GM18907 (cell line): ENCODE measurements around the gene MCF2L.
"Not testable (repeated sequence)": the region's sequence is repeated elsewhere in the genome, so short reads cannot be mapped to it uniquely, and the experiment has no call there.

Source experiments
- ATAC-seq: cut with Tn5 transposase; IDR thresholded peaks from one replicate; pipeline ENCODE4 v1.9.1; 2021; ENCODE audit warnings: mild to moderate bottlenecking, moderate library complexity; ENCODE audit not compliant: unreplicated experiment

Gene MCF2L

DNA sequence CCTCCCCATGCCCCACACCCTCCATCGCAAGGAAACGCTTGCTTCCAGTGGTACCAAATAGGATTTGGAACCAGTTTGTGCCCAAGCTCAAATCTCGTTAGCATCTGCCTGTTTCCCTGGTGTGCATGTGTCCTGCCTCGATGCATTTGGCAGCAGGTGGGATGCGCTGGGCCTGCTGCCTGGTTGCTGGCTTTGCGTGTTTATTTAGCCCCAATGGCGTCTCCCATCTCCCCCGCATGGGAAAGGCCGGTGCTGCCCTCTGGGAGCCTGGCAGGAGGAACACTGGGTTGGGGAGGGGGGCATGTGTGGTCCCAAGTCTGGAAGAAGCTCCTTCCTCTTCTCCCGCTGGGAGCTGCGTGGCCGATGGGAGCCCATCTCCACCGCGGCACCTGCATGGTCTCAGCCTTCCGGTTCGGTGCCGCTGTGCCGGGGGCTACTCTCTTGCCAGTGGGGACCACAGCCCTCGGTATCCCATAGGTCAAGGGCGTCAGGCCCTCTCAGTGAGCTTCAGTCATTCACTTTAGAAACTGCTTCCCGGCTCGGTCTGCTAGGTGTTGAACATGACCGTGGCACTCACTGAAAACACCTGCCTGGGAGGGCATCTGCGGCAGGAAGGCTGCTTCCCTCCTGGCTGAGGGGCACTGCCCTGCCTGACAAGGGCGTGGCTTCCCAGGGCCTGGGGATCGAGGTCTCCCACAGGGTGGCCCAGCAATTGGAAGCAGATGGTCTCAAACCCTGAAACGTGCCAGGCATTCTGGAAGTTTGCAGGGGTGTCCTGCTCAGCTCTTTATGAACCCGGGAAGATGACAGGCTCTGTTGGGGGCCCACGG, 124.8 kb downstream of the MCF2L start:
- ATAC-seq: no peak

DNA sequence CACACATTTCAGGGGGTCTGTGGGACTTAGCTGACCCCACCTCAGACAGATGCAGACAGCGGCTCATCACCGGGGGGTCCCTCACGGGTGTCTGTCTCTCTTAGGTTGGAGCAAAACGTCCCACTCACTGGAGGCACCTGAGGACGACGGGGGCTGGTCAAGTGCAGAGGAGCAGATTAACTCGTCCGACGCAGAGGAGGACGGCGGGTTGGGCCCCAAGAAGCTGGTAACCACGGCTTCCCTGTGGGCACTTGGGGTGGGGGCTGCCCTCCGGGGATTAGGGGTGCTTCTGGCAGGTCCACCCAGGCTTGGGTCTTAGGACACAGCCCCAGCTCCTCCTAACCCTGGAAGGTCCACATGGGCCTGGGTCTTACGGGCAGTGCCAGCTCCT, 125.4 kb downstream of the MCF2L start:
- ATAC-seq: no peak

DNA sequence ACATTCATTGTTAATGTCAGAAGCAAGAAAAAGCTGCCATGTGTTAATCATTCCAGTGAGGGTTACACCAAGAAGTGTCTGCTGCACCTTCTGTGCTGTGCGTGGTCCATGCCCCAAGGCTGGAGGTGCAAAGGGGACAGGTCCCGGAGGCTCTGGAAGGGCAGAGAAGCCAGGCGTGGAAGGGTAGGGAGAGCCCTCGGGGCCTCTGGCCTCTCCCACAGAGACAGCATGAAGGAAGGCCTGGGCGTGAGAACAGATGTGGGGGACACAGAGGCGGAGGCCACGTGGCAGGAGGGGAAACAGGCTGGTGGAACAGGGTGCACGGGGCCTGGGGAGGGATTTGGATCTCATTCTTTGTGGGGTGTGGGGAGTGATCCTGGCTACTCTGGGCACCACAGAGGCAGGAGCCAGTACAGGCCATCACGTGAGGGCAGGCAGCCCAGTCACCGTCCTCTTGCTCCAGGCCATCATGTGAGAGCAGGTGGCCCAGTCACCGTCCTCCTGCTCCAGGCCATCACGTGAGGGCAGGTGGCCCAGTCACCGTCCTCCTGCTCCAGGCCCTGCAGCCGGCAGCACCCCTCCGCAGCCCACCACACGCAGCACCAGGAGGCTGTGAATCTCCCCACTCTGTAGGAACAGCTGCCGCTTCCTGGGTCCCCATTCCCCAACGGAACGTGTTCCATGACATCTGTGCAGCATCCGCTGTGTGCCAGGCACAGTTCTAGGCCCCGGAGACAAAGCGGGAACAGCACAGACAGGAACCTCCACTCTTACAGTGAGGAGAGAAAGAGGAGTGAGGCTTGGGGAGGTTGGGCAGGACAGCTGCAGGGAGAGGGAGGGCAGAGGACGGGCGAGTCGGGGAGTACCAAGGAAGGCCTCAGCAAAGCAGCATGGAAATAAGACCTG, 126.4 kb downstream of the MCF2L start:
- ATAC-seq: no peak

DNA sequence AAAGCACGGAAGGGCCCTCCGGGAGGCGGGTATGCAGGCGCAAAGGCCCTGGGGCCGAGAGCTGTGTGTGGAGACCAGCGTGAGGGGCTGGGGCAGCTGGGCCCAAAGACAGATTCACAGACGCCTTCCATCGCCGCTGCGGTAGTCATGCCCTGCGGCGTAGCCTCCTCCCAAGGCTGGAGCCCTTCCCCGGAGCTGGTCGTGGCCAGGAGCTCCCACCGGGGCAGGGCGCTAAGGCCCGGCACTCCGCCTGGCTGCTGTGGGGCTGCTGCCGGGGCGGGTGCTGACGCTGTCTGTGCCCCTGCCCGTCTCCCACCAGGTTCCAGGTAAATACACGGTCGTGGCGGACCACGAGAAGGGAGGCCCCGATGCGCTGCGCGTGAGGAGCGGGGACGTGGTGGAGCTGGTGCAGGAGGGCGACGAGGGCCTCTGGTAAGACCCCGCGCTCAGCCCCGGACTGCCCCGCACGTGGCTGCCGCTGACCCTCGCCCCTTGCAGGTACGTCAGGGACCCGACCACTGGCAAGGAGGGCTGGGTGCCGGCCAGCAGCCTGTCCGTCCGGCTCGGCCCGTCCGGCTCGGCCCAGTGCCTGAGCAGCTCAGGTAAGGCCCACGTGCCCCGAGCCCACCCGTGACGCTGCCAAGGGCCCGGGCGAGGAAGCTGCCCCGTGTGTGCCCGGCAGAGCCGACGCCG, 127.2 kb downstream of the MCF2L start:
- no peak for ATAC-seq

DNA sequence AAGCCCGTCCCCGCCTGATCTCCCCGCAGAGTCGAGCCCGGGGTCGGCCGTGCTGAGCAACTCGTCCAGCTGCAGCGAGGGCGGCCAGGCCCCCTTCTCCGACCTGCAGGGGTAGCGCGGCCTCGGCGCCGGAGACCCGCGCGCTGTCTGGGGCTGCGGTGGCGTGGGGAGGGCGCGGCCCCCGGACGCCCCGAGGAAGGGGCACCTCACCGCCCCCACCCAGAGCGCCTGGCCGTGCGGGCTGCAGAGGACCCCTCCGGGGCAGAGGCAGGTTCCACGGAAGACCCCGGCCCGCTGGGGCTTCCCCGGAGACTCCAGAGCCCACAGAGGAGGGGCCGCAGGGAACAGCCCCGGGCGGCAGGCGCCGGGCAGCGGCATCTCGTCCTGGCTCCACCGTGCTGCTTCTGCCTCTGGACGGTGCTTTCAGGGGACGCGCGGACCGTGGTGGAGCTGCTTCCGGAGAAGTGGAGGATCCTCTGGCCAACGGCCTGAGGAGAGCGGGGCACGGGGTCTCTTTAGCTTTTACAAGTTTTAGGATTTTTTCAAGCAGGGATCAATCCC, 127.8 kb downstream of the MCF2L start:
- no peak for ATAC-seq

DNA sequence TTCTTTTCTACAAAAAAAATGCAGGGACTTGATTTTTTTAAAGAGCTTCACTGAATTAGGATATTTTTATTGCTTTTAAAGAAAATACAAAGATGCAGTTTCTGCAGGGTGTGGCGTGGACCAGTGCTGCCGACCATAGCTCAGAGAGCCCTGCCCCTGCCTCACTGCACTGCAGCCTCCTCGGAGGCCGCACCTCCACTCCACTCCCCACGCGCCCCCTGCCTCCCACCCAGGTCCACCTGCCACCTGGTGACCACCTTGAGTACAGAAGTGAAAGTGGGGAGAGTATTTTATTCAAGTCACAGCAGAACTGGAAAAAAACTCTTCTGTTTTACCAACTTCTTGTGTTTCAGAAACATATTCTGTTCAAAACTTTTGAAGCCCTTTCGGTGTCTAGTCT, 128.6 kb downstream of the MCF2L start:
- ATAC-seq: no peak

DNA sequence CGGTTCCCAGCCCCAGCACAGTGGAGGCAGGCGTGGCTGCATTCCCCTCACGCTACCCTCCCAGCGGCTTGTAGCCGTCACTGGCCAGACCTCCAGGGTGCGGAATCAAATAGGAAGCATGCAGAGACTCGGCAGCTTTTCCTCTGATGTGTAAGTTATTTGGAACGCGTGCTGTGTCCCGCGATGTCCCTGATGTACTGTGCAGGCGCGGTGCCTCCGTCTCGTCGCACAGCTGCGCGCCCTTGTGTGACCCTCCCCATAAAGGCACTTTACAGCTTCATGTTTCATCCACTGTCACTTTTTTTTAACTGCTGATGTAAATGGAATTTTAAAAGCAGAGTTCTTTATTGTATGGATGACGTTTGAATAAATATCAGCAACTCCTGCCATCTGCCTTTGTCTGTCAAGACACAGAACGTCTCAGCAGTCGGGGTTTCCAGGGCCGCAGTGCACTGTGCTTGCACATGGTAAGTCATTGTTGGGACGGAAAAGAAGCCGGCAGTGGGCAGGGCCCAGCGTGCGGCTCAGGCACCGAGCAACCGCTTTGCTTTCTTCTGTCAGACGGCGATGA, 129.2 kb downstream of the MCF2L start:
- ATAC-seq: no peak

DNA sequence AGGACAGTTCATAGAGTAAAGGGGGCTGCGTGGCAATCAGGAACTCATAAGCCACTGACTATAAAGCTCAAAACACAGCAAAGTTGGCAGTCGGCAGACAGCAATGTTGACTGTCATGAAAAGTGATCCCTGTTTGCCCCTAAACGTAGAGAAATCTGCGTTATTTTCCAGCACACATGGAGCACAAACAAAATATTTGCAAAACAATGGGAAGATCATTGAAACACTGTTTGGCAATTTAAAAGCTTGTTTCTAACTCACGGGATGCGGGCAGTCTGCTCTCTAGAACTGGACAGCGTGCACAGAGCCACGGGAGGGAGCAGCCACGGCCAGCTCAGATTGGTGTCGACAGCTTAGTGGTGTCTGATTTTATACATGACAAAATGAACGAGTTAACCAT, 130.1 kb downstream of the MCF2L start:
- ATAC-seq: no peak

DNA sequence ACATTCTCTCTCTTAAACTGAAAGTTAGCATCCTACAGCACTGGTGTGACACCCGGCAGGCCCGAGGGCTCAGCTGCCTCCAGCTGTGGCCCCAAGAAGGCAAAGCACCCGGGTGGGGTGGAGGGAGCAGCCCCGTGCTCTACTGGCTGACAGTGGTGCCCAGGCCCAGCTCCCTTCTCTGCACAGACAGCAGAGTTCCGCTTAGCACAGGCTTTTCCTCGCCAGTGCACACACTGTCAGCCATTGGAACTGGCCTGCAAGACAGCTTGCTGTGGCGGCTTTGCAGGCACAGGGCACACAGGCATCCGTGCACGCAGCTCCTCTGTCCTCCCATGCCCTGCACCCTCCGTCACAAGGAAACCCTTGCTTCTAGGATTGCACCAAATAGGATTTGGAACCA, 133.3 kb downstream of the MCF2L start:
- not testable (repeated sequence) for ATAC-seq

DNA sequence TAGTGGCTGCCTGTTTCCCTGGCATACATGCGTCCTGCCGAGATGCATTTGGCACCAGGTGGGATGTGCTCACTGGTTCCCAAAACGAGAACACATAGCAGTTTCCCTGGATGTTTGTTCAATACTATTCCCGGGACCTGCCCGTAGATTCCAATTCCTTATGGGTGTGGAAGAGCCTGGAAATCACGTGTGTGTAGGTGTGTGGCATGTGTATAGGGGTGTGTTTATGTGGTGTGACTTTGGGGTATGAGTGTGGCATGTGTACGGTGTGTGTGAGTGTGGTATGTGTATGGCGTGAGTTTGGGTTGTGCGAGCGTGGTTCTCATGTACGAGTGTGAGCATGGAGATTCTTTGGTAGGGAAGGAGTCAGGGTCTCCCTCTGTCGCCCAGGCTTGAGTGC, 133.7 kb downstream of the MCF2L start:
- no peak for ATAC-seq

DNA sequence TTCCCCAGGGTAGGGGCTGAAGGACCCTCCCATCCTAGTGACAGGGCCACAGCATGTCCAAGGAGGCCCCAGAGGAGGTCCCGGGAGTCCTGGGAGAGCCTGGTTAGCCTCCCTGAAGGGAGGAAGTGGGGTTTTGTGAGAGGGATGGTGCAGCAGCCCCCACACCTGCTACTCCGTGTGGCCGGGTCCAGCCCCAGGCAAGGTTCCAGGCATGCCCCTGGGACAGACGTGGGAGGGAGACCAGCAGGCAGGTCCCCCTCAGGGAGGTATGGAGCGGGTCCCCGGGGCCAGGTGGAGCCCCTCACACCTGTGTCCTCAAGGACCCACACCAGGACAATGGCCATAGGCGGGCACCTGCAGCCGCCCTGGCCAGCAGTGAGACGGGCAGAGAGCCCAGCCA, 134.6 kb downstream of the MCF2L start:
- ATAC-seq: no peak

DNA sequence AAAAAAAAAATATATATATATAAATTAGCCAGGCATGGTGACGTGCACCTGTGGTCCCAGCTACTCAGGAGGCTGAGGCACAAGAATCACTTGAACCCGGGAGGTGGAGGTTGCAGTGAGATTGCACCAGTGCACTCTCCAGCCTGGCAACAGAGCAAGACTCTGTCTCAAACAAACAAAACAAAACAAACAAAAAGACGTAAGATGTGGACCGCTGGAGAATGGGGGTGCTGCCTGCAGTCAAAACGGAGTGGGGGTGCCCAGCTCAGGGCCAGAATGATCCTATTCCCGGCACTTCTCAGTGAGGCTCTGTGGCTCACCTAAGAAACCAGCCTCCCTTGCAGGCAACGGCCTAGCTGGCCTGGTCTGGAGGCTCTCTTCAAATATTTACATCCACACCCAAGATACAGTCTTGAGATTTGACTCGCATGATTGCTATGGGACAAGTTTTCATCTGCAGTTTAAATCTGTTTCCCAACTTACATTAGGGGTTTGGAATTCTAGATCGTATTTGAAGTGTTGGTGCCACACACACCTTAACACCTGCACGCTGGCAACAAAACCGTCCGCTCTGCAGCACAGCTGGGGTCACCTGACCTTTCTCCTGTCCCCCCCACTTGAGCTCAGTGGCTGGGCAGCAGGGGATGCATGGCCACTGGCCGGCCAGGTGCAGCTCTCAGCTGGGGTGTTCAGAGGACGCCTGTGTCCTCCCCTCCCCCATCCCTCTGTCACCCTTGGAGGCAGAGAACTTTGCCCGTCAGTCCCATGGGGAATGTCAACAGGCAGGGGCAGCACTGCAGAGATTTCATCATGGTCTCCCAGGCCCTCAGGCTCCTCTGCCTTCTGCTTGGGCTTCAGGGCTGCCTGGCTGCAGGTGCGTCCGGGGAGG, 136.3 kb downstream of the MCF2L start, which contains the start of gene F7:
F7 (plus strand) TSS at position 760 of the 889 bp plus-strand sequence; CDS start at position 811, 51 bp downstream.
- ATAC-seq: no peak

DNA sequence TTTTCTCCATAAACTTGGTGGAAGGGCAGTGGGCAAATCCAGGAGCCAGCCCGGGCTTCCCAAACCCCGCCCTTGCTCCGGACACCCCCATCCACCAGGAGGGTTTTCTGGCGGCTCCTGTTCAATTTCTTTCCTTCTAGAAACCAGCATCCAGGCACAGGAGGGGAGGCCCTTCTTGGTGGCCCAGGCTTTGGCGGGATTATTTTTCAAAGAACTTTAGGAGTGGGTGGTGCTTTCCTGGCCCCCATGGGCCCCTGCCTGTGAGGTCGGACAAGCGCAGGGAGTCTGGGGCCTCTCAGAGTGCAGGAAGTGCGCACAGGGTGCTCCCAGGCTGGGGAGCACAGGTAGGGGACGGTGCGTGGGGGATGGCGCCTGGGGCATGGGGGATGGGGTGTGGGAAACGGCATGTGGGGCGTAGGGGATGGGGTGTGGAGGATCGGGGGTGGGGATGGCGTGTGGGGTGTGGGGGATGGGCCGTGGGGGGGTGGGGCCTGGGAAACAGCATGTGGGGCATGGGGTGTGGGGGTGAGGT, 137.0 kb downstream of the MCF2L start:
- no peak for ATAC-seq

DNA sequence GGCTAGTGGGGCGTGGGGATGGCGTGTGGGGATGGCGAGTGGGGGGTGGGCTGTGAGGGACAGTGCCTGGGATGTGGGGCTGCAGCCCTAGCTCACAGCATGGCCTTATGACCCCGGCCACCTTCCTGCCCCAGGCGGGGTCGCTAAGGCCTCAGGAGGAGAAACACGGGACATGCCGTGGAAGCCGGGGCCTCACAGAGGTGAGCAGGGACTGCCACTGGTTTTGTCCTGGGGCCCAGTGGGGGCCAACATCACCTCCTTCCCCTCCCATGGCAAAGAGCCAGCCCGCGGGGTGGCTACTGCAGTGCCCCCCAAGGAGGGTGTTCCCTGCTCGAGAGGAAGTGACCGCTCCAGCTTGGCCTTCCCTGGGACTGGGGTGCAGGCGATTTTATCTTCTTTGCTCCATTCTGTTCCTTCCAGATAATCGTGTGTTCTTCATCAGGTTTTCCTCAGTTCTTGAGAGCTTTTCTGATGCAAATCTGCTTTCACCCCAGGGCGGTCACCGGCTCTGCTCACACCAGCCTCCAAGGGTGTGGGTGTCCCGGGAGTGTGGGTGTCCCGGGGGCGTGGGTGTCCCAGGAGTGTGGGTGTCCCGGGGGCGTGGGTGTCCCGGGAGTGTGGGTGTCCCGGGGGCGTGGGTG, 137.8 kb downstream of the MCF2L start:
- ATAC-seq: no peak

DNA sequence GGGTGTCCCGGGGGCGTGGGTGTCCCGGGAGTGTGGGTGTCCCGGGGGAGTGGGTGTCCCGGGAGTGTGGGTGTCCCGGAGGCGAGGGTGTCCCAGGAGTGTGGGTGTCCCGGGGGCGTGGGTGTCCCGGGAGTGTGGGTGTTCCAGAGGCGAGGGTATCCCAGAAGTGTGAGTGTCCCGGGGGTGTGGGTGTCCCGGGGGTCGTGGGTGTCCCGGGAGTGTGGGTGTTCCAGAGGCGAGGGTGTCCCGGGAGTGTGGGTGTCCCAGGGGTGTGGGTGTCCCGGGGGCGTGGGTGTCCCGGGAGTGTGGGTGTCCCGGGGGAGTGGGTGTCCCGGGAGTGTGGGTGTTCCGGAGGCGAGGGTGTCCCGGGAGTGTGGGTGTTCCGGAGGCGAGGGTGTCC, 139.5 kb downstream of the MCF2L start:
- ATAC-seq: not testable (repeated sequence)

DNA sequence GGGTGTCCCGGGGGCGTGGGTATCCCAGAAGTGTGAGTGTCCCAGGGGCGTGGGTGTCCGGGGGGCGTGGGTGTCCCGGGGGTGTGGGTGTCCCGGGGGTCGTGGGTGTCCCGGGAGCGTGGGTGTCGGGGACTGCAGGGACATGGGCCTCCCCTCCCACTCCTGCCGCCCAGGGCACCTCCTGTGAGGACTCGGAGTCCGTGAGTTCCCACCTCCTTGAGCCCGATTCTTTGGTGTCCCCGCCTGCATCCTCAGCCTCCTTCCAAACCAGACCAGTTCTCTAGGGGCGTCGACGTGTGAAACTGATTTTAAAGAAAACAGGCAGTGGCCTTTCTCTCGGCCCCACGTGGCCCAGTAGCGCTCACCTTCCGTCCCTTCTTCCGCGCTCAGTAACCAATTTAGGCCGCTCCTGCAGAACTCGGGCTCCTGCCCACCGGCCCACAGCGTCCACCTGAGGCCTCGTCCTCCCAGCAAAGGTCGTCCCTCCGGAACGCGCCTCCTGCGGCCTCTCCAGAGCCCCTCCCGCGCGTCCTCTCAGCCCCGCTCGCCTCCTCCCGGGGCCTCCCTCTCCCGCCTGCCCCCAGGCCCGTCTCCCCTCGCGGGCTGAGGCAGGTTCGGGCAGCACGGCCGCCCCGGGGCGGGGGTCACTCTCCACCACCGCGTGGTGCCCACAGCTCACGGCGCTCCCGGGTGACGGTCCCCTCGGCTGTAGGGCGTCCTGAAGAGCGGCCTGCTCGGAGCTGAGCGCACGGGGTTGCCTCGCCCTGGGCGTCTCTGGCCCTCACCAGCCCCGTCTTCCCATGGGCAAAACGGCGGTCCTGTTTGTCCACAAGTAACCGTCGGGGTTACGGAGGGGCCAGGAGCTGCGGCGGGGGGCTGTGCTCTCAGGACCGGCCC, 140.4 kb downstream of the MCF2L start:
- ATAC-seq: no peak

DNA sequence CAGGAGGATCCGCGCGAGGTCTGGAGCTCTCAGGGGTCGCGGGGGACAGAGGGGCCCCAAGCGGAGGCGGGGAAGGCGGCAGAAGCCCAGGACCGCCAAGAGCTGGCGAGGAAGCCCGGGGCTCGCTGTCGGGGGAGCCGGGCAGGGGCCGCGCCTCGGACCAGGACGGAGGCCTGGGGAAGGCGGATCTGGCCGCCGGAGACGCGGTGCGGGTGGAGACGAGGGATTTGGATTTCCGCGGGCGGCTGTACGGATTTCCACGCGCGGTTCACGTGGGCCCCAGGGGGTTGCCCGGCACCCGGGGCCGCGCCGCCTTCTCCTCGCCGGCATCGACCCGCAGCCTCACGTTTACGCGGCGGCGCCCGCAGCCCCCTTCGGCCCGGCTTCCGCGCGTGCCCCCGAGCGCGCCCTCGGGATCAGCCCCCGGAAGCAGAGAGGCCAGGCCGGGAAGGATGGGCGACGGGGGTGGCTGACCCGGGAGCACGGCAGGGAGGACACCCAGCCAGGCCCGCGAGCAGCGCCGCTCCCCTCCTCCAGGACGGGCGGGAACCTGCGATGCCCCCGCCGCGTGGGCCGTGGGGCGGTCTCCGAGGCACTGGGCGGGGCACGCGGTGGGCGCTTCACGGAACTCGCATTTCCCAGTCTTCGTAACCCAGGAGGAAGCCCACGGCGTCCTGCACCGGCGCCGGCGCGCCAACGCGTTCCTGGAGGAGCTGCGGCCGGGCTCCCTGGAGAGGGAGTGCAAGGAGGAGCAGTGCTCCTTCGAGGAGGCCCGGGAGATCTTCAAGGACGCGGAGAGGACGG, 141.2 kb downstream of the MCF2L start:
- no peak for ATAC-seq
